Adrenal gland (tissue), 5 donors: ENCODE results near the gene CD36.

Source experiments
- CTCF ChIP-seq, 6 experiments: fragments of 450-650 bp in 4 of 6; fragments of 200-600 bp in 2 of 6; sonication (generic) in 1 of 6; IDR thresholded peaks; 1 replicate in 5 of 6; 2 replicates in 1 of 6; pipeline versions ENCODE4 v1.5.1 to v1.8.0; 2016 to 2021; ENCODE audit warnings: antibody characterized with exemption in 6 of 6, mild to moderate bottlenecking in 2 of 6, moderate library complexity in 1 of 6
- POLR2A ChIP-seq, 2 donors: fragments of 450-650 bp; IDR thresholded peaks; one replicate each; pipeline ENCODE4 v1.6.1; 2017; ENCODE audit warnings: antibody characterized with exemption in 2 of 2, mild to moderate bottlenecking in 2 of 2, moderate library complexity in 1 of 2
- donor health status: DM: no; HTN: no; CAD: no.

DNA sequence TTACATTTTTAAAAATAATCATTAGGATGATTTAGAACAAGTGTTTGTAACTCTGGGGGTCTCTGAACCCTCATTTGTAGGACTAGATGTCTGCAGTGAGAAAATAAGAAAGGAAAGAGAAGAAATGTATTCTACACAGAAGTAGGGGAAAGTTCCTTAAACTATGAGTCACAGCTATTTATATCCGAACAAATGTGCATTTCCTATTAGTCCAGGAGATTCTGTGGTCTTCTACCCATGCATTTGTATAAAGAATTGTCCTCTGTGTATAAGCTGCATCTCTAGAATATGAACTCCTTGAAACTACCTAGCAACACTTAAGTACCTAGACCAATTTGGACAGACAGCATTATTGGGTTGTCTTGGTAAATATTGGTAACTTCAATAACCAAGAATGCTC lies 15.9 kb upstream of the CD36 start:
- TF ChIP-seq CTCF (IDR thresholded peaks at IDR 0.05) (no peak), POLR2A (IDR thresholded peaks at IDR 0.05) (no peak)
